HG02870 (cell line): ENCODE results near the gene U2SURP.
"Not testable (repeated sequence)": the region's sequence is repeated elsewhere in the genome, so short reads cannot be mapped to it uniquely, and the experiment has no call there.

ENCODE experiments used
- ATAC-seq: cut with Tn5 transposase; IDR thresholded peaks from one replicate; pipeline ENCODE4 v1.9.1; 2021; ENCODE audit warnings: mild to moderate bottlenecking, moderate library complexity; ENCODE audit not compliant: unreplicated experiment

Gene U2SURP

DNA sequence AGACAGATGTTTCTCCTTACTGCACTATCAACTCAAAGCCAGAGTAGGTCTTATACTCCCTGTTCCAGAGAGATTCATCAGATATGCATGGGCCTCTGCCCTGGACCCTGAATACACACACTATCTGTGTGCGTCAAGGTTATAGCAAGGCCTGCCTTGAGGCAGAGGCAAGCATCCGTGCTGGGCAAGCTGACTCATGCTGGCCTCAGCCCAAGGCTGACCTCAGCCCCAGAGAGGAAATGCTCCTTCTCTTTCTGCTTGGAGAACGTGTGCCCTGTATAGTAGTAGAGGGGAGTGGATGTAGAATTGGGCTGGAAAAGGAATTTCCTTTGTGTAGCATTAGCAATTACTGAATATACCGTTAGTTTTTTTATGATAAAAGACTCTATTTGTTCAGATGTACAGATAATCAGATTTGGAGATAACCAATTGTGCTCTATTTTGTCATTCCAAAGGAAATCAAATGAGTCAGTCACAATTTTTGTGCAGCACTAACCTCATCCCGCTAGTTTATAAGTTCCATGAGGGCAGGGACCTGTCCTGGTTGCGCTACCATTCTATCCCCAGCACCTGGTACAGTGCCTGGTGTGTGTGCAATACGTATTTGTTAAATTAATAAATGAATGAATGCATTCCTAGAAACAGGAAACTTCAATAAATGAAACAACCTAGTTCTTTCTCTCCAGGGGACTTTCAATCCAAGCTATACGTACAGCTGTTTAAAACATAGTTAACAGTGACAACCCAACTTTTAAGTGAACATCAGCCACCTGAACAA is 24.6 kb upstream of the U2SURP start:
- ATAC-seq: no peak

DNA sequence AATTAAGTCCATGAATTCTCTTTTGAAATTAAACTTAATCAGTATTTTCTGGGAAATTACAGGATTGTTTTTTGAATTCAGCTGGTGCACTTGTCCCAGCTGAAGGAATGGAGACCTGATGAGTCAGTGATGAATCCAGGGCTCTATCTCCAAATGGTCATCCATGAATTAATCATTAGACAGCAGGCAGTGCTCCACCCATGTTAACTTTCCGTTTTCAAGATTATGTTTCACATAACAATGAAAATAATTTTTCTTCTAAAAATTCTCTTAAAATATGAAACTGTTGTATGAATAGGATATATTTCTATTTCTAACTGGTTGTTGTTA is 24.0 kb upstream of the U2SURP start:
- ATAC-seq: no peak

DNA sequence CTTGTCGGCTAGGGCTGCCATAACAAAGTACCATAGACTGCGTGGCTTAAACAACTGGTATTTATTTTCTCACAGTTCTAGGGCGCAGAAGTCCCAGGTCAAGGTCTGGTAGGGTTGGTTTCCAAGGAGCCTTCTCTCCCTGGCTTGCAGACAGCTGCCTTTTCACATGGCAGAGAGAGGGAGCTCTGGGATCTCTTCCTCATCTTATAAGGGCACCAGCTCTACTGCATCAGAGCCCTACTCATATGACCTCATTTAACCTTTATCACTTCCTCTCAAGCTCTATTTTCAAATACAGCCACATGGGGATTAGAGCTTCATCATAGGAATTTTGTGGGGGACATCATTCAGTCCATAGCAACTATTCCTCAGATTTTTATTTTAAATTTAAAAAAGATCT is 20.3 kb upstream of the U2SURP start:
- ATAC-seq: no peak

DNA sequence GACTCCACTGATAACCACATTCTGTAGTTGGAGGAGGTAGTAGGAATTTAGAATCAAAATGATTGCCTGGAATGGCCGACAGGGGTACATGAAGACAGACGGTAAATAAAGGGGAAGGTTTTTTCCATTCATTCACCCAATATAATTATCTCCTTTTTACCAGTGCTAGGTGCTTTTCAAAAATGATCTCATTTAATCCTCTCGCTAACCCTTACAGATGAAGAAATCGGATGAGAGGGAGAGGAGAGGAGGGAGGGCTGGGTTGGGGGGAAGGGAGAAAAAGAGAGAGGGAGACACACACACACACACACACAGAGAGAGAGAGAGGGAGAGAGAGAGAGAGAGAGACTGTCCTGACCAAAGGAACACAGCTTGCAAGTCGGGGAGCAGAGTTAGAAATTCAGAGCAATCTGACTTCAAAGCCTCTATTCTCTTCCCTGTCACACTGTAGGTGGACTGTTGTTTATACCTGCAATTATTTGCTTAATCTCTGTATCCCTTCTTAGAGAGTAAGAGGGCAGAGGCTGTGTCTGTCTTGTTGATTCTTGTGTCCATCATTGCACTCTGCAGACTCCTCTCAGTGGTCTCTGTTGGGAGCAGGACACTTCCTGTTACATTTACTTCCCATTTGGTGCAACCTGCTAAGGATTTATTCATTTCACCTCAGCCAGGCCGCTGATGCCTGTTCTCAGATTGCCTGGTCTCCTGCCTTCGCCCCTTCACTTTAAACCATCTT is 19.2 kb upstream of the U2SURP start:
- ATAC-seq: no peak

DNA sequence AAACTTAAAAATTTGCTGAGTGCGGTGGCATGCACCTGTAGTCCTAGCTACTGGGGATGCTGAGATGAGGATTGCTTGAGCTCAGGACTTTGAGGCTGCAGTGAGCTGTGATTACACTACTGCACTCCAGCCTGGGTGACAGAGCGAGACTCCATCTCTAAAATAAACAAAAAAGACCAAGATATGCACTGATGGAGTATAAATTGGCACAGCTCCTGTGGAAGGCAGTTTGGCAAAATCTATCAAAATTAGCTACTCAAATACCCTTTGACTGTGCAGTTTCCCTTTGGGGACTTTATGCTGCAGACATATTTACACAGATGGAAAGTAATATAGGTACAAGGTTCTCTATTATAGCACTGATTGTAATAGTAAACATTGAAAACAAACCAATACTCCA is 18.1 kb upstream of the U2SURP start:
- no peak for ATAC-seq

DNA sequence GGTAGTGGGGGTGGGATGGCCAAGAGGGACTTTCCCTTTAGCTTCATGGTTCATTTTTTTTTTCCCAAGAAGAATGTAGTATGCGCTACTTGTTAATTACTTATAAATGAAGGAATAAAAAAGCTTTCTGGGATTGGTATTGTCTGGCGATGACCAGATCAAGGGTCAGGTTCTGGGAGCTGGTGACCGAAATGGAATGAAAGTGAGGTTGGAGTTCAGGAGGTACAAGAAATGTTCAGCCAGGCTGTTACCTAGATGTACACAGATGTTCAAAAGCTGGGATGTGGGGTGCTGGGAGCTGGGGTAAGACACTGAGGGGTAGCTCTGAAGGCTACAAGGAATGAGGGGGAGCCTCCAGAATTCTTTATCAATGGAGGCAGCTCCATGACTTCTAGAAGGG is 17.1 kb upstream of the U2SURP start:
- no peak for ATAC-seq

DNA sequence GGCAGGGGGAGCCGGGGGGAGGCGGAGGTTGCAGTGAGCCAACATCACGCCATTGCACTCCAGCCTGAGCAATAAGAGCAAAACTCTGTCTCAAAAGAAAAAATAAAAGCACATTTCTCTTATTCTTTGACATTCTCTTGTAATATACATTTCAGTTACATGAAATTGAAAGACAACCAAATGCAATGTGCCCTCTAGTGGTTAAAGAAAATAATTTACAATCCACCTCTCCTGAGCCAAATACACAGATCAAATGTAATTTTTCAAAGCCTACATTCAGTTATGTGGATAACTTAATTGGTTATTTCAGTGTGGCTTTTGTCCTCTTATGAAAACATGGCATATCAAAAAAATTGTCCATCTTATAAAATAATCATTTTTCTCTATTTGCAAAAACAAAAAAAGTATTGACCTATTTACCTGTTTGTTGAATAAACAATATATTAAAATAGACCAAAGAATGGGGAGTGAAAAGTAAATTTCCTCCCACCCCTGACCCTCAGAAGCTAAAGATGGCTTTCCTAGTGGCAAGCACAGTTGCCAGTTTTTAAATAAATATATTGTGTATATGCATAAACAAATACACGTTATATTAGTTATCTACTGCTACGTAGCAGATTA is 14.2 kb upstream of the U2SURP start:
- no peak for ATAC-seq

DNA sequence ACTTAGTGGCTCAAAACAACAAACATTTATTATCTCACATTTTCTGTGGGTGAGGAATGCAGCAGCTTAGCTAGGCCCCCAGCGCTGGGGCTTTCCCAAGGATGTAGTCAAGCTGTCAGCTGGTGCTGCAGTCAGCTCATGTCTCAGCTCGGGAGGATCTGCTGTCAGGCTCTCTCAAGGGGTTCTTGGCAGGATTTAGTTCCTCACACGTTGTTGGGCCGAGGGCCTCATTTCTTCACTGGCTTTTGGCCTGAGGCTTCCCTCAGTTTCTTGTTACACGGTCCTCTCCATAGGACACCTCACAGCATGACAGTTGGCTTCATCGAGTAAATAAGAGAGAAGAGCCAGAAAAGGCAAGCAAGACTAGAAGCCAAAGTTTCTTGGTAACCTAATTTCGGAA is 13.7 kb upstream of the U2SURP start:
- peak; percentile 60 for ATAC-seq

DNA sequence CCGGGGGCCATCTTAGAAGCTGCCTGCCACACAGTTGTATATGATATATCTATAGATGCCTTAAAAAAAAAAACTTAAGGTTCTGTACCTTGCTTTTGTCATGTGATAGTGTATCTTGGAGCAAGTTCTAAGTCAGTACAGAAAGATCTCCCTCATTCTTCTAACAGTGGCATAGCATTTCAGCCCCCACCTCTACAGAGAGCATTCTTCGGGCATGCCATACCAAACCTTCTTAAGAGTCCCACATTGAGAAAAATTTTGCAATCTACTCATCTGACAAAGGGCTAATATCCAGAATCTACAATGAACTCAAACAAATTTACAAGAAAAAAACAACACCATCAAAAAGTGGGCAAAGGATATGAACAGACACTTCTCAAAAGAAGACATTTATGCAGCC is 13.1 kb upstream of the U2SURP start:
- ATAC-seq: not testable (repeated sequence)

DNA sequence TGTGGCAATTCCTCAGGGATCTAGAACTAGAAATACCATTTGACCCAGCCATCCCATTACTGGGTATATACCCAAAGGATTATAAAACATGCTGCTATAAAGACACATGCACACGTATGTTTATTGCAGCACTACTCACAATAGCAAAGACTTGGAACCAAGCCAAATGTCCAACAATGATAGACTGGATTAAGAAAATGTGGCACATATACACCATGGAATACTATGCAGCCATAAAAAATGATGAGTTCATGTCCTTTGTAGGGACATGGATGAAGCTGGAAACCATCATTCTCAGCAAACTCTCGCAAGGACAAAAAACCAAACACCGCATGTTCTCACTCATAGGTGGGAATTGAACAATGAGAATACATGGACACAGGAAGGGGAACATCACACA is 12.5 kb upstream of the U2SURP start:
- not testable (repeated sequence) for ATAC-seq

DNA sequence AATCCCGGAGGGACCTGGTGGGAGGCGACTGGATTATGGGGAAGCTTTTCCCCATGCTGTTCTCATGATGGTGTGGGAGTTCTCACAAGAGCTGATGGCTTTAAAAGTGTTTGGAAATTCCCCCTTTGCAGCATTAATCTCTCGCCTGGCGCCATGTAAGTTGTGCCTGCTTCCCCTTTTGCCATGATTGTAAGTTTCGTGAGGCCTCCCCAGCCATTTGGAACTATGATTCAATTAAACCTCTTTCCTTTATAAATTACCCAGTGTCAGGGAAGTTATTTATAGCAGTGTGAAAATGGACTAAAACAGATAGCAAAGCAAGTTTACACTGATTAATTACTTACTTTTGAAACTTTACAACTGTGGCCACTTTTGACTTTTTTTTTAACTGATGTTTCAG is 10.6 kb upstream of the U2SURP start:
- no peak for ATAC-seq

DNA sequence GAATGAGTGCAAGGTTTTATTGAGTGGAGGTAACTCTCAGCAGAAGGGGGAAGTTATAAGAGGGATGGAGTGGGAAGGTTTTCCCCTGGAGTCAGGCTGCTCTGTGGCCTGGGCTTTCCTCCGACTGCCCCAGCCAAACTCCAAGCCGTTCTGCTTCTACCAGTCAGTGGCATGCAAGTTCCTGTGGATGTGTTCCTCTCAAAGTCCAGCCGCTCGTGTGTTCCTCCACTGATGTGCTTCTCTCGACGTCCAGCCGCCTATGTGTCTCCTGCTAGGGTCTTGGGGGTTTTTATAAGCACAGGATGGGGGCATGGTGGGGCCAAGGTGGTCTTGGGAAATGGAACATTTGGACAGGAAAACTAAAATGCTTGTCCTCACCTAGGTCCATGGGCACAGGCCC is 9.0 kb upstream of the U2SURP start:
- ATAC-seq: no peak

DNA sequence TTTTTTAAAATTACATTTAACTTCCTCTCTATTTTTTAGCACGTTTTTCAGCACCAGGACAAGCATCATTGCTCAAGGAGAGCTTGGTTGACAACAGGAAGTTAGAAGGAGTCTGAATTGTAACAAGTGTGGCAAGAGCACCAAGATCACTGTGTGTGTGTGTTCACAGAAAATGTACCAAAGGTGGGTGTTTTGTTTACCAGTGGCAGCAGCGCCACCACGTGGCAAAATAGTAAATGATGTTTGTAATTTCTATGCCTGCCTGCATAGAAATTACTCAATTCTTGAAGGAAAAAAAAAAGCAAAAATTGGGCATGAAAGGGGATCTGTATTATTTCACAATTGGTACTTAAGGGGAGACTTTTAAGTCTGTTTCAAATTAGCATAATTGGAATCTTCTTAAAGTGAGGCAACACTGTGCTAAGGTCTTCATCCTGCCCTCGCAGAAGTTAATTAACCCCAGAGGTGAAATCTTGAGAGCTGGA is 7.4 kb upstream of the U2SURP start:
- peak; percentile 60 for ATAC-seq

DNA sequence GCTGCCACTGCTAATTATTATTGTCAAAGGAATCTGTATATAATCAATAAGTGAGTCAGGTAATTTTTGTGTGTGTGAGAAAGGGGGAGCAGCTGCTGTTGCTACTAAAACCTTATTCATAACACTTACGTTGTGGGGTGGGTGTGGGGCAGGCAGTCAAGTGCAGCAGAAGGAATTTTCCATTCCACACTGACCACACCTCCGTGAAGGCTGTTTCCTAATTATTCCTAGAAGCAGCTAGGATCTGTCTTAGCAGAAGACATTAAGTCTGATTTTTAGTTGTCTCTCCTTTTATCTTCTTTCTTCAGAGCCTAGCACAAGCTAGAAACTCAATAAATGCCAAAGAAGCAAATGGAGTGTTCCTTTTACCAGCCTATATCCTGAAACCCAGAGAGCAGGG is 4.0 kb upstream of the U2SURP start:
- ATAC-seq: no peak

DNA sequence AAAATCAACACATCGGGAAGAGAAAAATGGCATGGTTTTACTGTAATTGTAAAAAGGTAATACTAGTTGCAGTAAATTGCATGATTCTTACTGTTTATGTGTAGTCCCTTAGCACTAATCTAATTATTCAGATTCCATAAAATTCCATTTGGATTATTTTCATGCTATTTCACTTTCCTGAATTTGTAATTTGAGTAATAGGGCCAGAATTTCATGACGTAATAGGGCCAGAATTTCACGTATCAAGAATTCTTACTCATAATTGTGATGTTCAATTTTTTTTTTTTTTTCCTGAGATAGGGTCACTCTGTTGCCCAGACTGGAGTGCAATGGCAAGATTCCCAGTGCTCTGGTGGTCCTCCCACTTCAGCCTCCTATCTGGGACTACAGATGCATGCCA is 2.9 kb upstream of the U2SURP start:
- no peak for ATAC-seq

DNA sequence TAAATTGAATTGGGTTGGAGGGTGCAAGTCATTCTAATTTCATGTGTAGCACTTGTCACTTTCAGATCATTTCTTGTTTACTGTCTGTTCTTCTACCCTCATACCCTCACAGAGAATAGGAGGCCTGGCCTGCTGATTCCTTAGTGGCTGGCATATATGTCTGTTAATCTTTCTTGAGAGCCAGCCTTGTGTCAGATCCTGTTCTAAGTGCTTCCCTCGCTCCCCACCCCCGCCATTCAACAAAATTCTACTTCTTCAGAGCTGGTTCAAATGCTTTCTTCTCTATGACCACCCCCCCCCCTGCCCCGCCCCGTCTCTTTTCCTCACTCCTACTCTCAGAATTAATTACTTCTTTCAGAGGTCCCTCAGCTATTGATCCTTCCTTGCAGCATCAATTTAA is 1.5 kb upstream of the U2SURP start:
- no peak for ATAC-seq

DNA sequence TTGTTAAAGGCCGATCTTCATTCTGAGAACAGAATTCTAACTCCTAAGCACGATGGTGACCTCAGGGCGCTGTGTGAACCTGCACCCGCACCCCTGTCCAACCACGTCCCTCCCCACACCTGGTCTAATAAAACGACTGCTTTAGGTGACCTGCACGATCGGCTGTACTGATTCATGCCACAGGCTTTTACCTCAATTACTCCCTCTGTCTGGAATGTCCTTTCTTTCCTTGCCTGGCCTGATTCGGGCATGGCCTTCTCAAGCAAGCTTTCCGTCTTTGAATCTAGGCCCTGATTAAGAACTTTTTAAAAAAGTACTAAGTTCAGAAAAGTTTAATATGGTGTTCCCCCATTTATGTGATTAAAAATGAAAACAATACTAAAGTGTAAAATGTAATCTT is 842 bp upstream of the U2SURP start:
- no peak for ATAC-seq

DNA sequence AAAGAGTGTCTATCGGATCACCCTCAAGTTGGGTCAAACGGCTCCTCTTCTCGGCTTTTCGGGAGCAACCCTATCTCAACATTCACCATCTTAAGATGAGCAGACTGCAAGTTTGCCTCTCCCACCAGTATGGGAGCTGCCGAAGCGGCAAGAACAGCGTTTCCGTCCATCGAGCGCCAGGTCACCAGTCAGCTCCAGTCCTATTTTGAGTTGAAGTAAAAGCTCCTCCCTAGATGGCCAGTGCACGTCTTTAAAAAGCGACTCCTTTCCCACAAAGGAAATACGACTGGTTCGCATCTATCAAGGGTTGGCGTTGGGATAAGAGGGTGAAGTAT is 369 bp upstream of the U2SURP start:
- peak; percentile 68 for ATAC-seq

DNA sequence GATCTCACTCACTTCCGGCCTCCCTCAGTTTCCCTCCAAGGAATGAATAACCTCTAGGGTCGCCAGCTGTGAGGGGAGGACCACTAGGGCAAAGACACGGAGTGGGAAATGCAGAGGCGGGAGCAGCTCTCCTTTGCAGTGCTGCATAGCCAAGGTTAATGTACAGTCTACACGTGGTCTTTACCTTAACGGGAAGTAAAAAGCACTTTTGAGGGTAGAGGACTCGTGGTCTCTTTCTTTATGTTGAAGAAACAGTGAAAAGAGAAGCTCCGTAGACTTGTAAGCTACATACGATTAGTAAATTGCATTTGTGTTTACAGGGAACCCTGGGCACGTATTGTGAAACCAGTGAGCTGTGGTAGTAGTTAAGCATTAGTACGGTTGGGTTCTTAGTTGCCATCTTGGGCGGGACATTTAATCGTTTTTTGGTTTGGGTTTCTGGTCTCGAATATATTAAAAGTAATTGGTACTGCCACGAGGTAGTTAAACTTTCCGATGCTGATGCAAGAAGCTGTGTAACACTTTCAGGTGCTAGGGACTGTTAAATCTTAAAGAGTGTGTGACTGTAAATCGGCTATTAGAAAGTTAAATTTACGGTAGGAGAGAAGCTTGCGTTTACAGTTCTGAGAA is 828 bp downstream of the U2SURP start:
- peak; percentile 34 for ATAC-seq

DNA sequence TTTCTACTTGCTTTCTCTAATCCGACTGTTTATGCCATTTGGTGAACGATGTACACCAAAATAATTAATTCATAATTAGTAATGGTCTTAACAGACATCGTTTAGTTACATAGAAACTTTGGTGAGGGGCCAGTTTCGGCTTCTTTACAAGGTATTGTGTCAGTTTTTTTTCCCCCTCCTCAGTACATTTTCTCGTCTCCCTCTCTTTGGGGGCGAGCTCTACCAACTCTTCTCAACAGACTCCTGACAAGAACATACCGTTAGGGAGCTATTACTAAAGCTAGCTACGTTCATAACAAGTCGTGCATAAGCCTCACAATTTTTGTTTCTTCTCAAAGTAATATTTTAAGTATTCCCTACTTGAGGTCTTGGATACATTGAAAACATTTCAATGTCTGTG is 1.4 kb downstream of the U2SURP start:
- no peak for ATAC-seq

DNA sequence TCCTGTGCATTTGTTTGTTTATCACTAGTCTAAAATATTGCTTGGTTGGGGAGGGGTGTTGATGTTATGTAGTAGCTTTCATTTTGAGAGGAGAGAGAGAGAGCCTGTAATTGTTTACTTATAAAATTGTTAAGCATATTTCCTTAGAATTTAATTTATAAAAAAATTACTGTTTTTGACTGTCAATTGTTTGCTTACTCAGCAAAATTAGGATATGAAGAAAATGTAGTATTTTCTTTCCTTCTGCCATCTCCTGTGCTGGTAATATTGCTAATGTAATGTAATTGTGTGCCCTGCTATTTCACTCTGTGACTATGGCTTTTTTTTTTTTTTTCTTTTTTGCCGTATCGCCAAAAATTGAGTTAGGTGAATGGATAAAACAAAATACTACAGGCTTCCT is 3.5 kb downstream of the U2SURP start:
- ATAC-seq: no peak

DNA sequence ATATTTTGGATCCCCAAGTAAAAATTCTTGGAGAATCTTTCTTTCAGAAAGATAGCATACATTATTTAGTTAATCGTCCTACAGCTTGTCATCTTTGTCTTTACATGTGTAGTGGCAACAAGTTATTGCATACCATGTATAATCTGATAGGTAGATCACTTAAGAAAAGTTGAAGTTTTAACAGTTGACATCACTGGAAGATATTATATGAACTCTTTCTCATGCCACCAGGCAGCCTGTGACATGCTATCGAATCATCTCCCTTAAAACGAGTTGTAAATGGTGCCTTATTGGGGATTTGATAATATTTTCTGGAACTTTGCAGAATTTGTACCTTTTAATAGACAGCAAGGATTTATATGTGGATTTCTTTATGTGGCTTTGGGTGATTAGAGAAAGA is 8.7 kb downstream of the U2SURP start:
- no peak for ATAC-seq
